Measurements from ENCODE around the gene AKAP8.

AKAP8 gene

DNA sequence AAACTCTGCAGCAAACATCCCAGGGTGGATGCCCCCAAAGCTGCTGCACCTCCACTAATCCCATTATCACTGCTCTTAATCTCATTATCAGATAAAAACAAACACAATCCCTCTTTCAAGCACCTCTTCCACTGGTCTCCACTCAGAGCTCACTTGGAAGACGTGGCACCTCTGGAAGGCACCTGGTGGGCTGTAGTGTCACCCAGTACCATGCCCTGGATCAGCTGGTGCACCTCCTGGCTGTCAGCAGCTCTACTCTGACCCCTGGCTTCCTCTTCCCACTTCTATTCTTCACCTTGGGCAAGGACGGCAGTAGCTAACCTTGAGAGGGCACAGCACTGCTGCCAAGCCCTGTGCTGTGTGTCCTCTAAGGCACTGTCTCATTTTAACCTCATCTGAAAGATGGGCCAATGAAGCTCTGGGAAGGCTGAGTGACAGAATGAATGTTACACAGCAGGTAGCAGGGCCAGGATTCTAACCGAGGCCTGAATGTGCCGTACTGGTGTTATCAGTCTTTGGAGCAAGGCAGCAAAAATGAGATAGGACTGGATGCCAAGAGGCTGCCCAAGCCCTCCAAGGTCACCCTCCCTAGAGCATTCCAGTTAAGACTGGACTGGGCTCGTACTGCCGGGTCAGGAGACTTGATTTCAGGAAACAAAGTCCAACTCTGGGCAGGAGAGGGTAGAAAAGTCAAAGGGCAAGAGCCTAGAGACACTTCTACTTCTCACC lies 54.6 kb downstream of the AKAP8 start:
- Histone ChIP-seq H3K79me2 (ENCODE audit: low read length) (peaks cover 99% of the 10 kb centered on the region), H3K4me1 (ENCODE audit: low read length) (peaks cover 58% of the 10 kb centered on the region), H3K4me2 (ENCODE audit: low read length) (no peak overlapping the region), H3K9me3 (ENCODE audit: insufficient read depth, low read length) (no peaks in the 10 kb centered on the region), H3K4me3 (ENCODE audit: low read length) (no peak overlapping the region), H4K20me1 (ENCODE audit: insufficient read depth, low read length) (peaks cover 98% of the 10 kb centered on the region), H2AFZ (ENCODE audit: low read depth, low read length) (no peak overlapping the region), H3K36me3 (replicated peaks; ENCODE audit: low read depth, low read length) (peaks cover 9% of the 10 kb centered on the region), H3K27me3 (ENCODE audit: low read depth, low read length) (no peaks in the 10 kb centered on the region), H3K9ac (ENCODE audit: low read length) (no peak overlapping the region), H3K27ac (ENCODE audit: low read length) (no peak overlapping the region)
- TF ChIP-seq EZH2phosphoT487 (IDR thresholded peaks at IDR 0.05; ENCODE audit: low read depth) (no peak), CTCF (IDR thresholded peaks at IDR 0.05; ENCODE audit: low read depth, low read length) (no peak)

DNA sequence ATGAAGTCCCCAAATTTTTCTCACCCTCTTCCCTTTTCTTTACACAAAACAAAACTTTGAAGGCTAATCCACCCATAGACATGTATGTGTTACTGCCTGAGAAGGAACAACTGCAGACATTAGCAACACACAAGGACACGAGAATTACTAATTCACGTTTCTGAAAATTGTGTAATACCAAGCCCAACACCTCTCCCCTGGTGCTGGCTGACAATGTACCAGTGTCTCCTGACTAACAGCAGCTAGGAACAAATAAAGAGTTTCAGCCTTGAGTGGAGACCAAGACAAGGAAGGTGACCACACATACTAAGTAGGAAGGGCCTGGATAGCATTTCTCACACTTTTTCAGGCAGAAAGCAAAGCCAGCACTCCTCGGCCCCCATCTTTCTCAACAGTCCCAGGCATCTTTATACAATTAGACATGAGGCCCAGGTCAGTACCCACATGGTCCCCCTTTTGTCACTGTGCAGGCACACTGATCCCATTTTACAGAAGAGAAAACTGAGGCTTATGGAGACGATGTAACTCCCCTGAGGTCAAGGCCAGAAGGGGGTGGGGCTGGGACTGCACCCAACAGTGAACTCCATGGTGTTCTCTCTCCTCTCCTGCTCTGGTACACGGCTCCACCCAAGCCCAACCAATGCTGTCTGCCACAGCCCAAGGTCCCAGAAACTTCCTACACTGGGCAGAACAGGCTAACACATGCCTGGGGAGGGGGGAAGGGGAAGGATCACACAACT lies 55.9 kb downstream of the AKAP8 start:
- Histone ChIP-seq H3K36me3 (replicated peaks; ENCODE audit: low read depth, low read length) (peaks cover 2% of the 10 kb centered on the region), H2AFZ (ENCODE audit: low read depth, low read length) (no peak overlapping the region), H3K4me3 (ENCODE audit: low read length) (no peak overlapping the region), H3K27me3 (ENCODE audit: low read depth, low read length) (no peaks in the 10 kb centered on the region), H3K4me1 (ENCODE audit: low read length) (peaks cover 62% of the 10 kb centered on the region), H3K4me2 (ENCODE audit: low read length) (no peak overlapping the region), H3K27ac (ENCODE audit: low read length) (no peak overlapping the region), H4K20me1 (ENCODE audit: insufficient read depth, low read length) (peaks cover 98% of the 10 kb centered on the region), H3K79me2 (ENCODE audit: low read length) (peaks cover 99% of the 10 kb centered on the region), H3K9me3 (ENCODE audit: insufficient read depth, low read length) (no peaks in the 10 kb centered on the region), H3K9ac (ENCODE audit: low read length) (no peak overlapping the region)
- no peak for TF ChIP-seq CTCF (IDR thresholded peaks at IDR 0.05; ENCODE audit: low read depth, low read length)
- TF ChIP-seq EZH2phosphoT487 (IDR thresholded peaks at IDR 0.05; ENCODE audit: low read depth) = no peak

DNA sequence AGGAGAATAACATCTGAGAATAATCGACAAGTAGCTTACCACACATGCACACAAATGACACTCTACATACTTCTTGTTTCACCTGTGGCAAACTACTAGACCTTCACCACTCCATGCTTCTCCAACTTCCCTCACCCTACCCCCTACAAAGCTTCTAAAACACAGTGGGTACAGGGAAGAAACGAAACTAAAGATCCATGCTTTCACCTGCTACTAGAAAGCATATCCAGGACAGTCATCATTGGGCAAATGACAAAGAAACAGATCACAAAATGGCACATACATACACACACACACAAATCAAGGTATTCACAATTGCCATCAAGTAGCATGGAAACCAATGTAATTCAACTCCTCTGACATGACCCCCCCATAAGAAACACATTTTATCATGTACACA lies 57.8 kb downstream of the AKAP8 start:
- TF ChIP-seq CTCF (IDR thresholded peaks at IDR 0.05; ENCODE audit: low read depth, low read length) = no peak
- no peak for TF ChIP-seq EZH2phosphoT487 (IDR thresholded peaks at IDR 0.05; ENCODE audit: low read depth)
- Histone ChIP-seq H3K27ac (ENCODE audit: low read length) (no peak overlapping the region), H3K4me2 (ENCODE audit: low read length) (no peak overlapping the region), H4K20me1 (ENCODE audit: insufficient read depth, low read length) (peaks cover 98% of the 10 kb centered on the region), H3K9ac (ENCODE audit: low read length) (no peak overlapping the region), H3K4me1 (ENCODE audit: low read length) (peaks cover 63% of the 10 kb centered on the region), H2AFZ (ENCODE audit: low read depth, low read length) (no peak overlapping the region), H3K36me3 (replicated peaks; ENCODE audit: low read depth, low read length) (peaks cover 2% of the 10 kb centered on the region), H3K27me3 (ENCODE audit: low read depth, low read length) (no peaks in the 10 kb centered on the region), H3K79me2 (ENCODE audit: low read length) (peaks cover 99% of the 10 kb centered on the region), H3K9me3 (ENCODE audit: insufficient read depth, low read length) (no peaks in the 10 kb centered on the region), H3K4me3 (ENCODE audit: low read length) (no peak overlapping the region)

DNA sequence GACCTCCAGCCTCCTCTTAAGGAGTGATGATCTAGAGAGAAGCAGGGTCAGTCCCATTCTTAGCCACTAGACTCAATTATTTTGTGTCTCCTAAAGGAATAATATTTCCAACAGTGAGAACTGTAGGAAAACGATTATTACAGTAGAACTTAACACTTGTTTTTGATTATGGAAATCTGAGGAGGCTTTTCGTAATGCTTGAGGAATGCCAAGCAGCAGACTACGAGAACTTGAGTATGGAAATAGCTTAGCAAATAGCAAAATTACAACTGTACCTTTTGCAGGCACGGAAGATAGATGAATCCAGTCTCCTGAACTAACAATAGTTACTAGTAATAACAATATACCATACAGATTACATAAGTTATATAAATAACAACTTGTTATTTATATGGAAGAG lies 59.5 kb downstream of the AKAP8 start:
- Histone ChIP-seq H2AFZ (ENCODE audit: low read depth, low read length) (no peak overlapping the region), H3K36me3 (replicated peaks; ENCODE audit: low read depth, low read length) (peaks cover 2% of the 10 kb centered on the region), H3K9ac (ENCODE audit: low read length) (no peak overlapping the region), H4K20me1 (ENCODE audit: insufficient read depth, low read length) (peaks cover 98% of the 10 kb centered on the region), H3K9me3 (ENCODE audit: insufficient read depth, low read length) (no peaks in the 10 kb centered on the region), H3K4me2 (ENCODE audit: low read length) (no peak overlapping the region), H3K4me3 (ENCODE audit: low read length) (no peak overlapping the region), H3K4me1 (ENCODE audit: low read length) (peaks cover 64% of the 10 kb centered on the region), H3K27me3 (ENCODE audit: low read depth, low read length) (no peaks in the 10 kb centered on the region), H3K27ac (ENCODE audit: low read length) (no peak overlapping the region), H3K79me2 (ENCODE audit: low read length) (peaks cover 99% of the 10 kb centered on the region)
- TF ChIP-seq EZH2phosphoT487 (IDR thresholded peaks at IDR 0.05; ENCODE audit: low read depth) (no peak), CTCF (IDR thresholded peaks at IDR 0.05; ENCODE audit: low read depth, low read length) (no peak)
